ENCODE measurements around the gene ERP27. TPM values are rescaled to one million over a fixed set of nuclear protein-coding genes. Genes with fewer than 3 reads are reported as not detected.

ERP27 gene
- total and polyA plus RNA-seq, 2 of the 8 experiments (the other 6 are each of a cell fraction or from before 2014, with no cell fraction given): not detected

DNA sequence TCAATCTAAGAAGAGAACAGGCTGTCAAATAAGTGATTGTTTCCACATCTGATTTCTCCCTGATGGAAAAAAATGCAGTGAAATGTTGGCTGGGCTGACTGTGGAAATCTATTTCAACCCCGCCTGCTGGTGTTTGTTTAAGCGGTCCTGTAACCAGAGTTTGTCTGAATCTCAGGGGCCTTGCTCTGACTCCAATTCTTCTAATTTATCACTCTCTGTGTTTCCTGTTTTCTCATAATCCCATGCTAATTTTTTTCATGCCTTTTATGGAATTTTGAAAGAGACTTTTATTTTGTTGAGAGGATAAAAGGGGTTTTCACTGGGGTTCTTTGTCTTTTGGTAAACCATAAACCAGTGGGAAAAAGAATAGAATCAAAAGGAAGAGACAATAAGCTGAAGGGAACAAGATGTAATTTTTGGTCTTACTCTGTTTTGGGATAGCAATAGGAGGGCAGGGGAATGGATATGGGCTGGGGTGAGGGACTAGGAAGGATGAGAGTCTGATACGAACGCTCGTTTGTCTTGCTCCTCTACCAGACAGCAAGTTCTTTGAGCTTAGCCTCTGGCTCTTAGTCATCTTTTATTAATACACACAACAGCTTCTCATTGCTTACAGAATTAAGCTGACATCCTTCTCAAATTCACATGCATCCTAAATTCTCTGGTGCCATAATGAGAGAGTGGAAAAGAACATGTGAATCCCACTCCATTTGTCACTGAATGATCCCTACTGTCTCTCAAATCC is 44.7 kb downstream of the ERP27 start:
- Histone ChIP-seq H2BK15ac (ENCODE audit: low read length) (no peak overlapping the region), H3K9me3 (ENCODE audit: insufficient read depth in 2 of 2, low read depth in 1 of 2, low read length in 1 of 2) (no peaks in the 10 kb centered on the region), H3K4me3 (ENCODE audit: extremely low read depth in 1 of 4, insufficient read depth in 2 of 4, low read depth in 3 of 4, low read length in 4 of 4) (no peak overlapping the region), H3K27ac (ENCODE audit: low read depth, low read length) (no peak overlapping the region), H2BK20ac (ENCODE audit: low read length) (no peak overlapping the region), H3K23me2 (ENCODE audit: low read depth, low read length) (no peaks in the 10 kb centered on the region), H4K8ac (ENCODE audit: extremely low read depth, insufficient read depth, low read length) (no peak overlapping the region), H2BK120ac (replicated peaks; ENCODE audit: low read depth, low read length) (no peak overlapping the region), H4K20me1 (replicated peaks in 1 of 2; ENCODE audit: control insufficient read depth in 1 of 2, insufficient read depth in 2 of 2, low read length in 2 of 2) (no peaks in the 10 kb centered on the region), H3K14ac (ENCODE audit: insufficient read length) (no peak overlapping the region), H3K36me3 (ENCODE audit: control insufficient read depth in 2 of 4, insufficient read depth in 4 of 4, low read length in 3 of 4) (no peaks in the 10 kb centered on the region), H2BK12ac (ENCODE audit: low read depth, low read length) (no peak overlapping the region), H4K91ac (replicated peaks; ENCODE audit: insufficient read length, low read length) (no peak overlapping the region), H2AK5ac (ENCODE audit: low read depth, low read length) (no peak overlapping the region), H4K5ac (ENCODE audit: insufficient read length, low read depth, low read length) (no peak overlapping the region), H3K4me1 (replicated peaks in 1 of 4; ENCODE audit: control insufficient read depth in 3 of 4, insufficient read depth in 4 of 4, low read length in 3 of 4) (no peaks in the 10 kb centered on the region), H3K9ac (replicated peaks in 1 of 4; ENCODE audit: extremely low read depth in 1 of 4, low read depth in 3 of 4, low read length in 3 of 4) (no peak overlapping the region; a peak in 1 of 7 replicates), H3K4ac (replicated peaks; ENCODE audit: insufficient read length, low read depth, low read length) (no peak overlapping the region), H2BK5ac (ENCODE audit: low read depth, low read length) (no peak overlapping the region), H3K4me2 (ENCODE audit: insufficient read depth in 1 of 2, low read depth in 2 of 2, low read length in 2 of 2) (no peak overlapping the region), H3K23ac (ENCODE audit: insufficient read length) (no peak overlapping the region), H3K18ac (ENCODE audit: extremely low read depth, low read length) (no peak overlapping the region), H3K27me3 (replicated peaks in 1 of 4; ENCODE audit: control insufficient read depth in 3 of 4, extremely low read depth in 1 of 4, insufficient read depth in 3 of 4, low read length in 3 of 4) (no peaks in the 10 kb centered on the region), H2AFZ (ENCODE audit: low read length) (0 out of 2 replicates have a peak overlapping the region, but pooled peaks have one; percentile 52), H3K79me2 (ENCODE audit: control insufficient read depth in 1 of 2, insufficient read depth in 2 of 2, low read length in 2 of 2) (no peaks in the 10 kb centered on the region), H3K79me1 (ENCODE audit: low read depth, low read length) (no peaks in the 10 kb centered on the region), H3K56ac (replicated peaks; ENCODE audit: insufficient read length, low read depth, low read length) (no peak overlapping the region)
- ChIA-PET CTCF (ENCODE audit: partially characterized antibody) (interaction anchor here (1.2 to 1.6 kb wide), 4 partner anchors 9 to 102 kb away, joined by 3 to 8 read pairs (median 6); no protein-coding TSS in a partner anchor), POLR2A (ENCODE audit: partially characterized antibody) (interaction anchor here (1.5 kb wide), 1 partner anchor 43 kb away, joined by 3 read pairs; no protein-coding TSS in a partner anchor)
- TF ChIP-seq CREB1 (IDR thresholded peaks at IDR 0.05): no peak
- FAIRE-seq: no peak
- no peak for DNase-seq (ENCODE audit: low read depth in 1 of 2, low spot score in 2 of 2)
- WGBS, 2 experiments (ENCODE audit: extremely low coverage in 1 of 2, insufficient coverage in 1 of 2, insufficient read length in 1 of 2, insufficient replicate concordance in 2 of 2, low coverage in 1 of 2, low lambda C conversion rate in 2 of 2, missing lambda C conversion rate in 1 of 2): 84% methylated on average over 5 of the region's 5 CpGs; no CpG with 5 or more reads in 1 of the 2 experiments

Measured in H1 (cell line).